Measurements from ENCODE around the gene BMPR1B. TPM values are rescaled to one million over a fixed set of nuclear protein-coding genes. Genes with fewer than 3 reads are reported as not detected.

Gene BMPR1B
- total RNA-seq, 3 donors from 2014 or later (not counting 1 experiment from before 2014, with no cell fraction given) = 0.25 TPM; not detected in 2

- no peaks in the 10 kb centered on the region for H3K36me3 Mint-ChIP-seq
- WGBS (ENCODE audit: insufficient coverage) = 96% methylated on average over 6 of the region's 6 CpGs
These were observed 42.0 kb upstream of the BMPR1B start for GRCh38 chr4:94715726-94716125.

GRCh38 chr4:94721310-94721709 lies 36.4 kb upstream of the BMPR1B start:
- Mint-ChIP-seq H3K4me3 (no peak overlapping the region), H3K36me3 (no peaks in the 10 kb centered on the region), H3K9me3 (peaks cover 0 to 2% of the 10 kb centered on the region in 2 donors), H3K27ac (no peak overlapping the region), H3K27me3 (ENCODE audit: low read depth in 2 of 2) (peaks cover 0 to 5% of the 10 kb centered on the region in 2 donors), H3K4me1 (peaks cover 9 to 14% of the 10 kb centered on the region in 2 donors)
- no peaks in the 10 kb centered on the region for H3K36me3 ChIP-seq (ENCODE audit: control insufficient read depth, insufficient read depth, low read length)
- H3K4me1 ChIP-seq (ENCODE audit: control insufficient read depth, insufficient read depth, low read length) = peaks cover 7% of the 10 kb centered on the region
- intact Hi-C loops (cut with micrococcal nuclease) = no loop called here
- WGBS (ENCODE audit: insufficient coverage) = 88% methylated on average over 1 of the region's 2 CpGs
- no peak overlapping the region for H3K27ac ChIP-seq (ENCODE audit: low read length)
- no peaks in the 10 kb centered on the region for H3K9me3 ChIP-seq (ENCODE audit: control insufficient read depth, insufficient read depth, low read length)
- no peak overlapping the region for H3K4me3 ChIP-seq (ENCODE audit: low read length)
- no peak for ATAC-seq
- no peaks in the 10 kb centered on the region for H3K27me3 ChIP-seq (ENCODE audit: control insufficient read depth, insufficient read depth, low read length)
- DNase-seq = no peak
- no peak for TF ChIP-seq CTCF (IDR thresholded peaks at IDR 0.05)

More at GRCh38 chr4:94715726-94716125, 42.0 kb upstream of the BMPR1B start:
- peaks cover 0 to 10% of the 10 kb centered on the region in 2 donors for H3K27me3 Mint-ChIP-seq (ENCODE audit: low read depth in 2 of 2)
- no peak overlapping the region for H3K4me3 Mint-ChIP-seq
- Histone ChIP-seq H3K36me3 (ENCODE audit: control insufficient read depth, insufficient read depth, low read length) (no peaks in the 10 kb centered on the region), H3K27me3 (ENCODE audit: control insufficient read depth, insufficient read depth, low read length) (no peaks in the 10 kb centered on the region), H3K9me3 (ENCODE audit: control insufficient read depth, insufficient read depth, low read length) (no peaks in the 10 kb centered on the region), H3K4me3 (ENCODE audit: low read length) (no peak overlapping the region), H3K27ac (ENCODE audit: low read length) (no peak overlapping the region), H3K4me1 (ENCODE audit: control insufficient read depth, insufficient read depth, low read length) (no peaks in the 10 kb centered on the region)
- H3K27ac Mint-ChIP-seq = no peak overlapping the region
- no peaks in the 10 kb centered on the region for H3K4me1 Mint-ChIP-seq
- no peak for DNase-seq
- intact Hi-C loops (cut with micrococcal nuclease) = no loop called here
- no peak for ATAC-seq
- no peak for TF ChIP-seq CTCF (IDR thresholded peaks at IDR 0.05)
- peaks cover 0 to 2% of the 10 kb centered on the region in 2 donors for H3K9me3 Mint-ChIP-seq

GRCh38 chr4:94722270-94722669 lies 35.5 kb upstream of the BMPR1B start:
- DNase-seq = no peak
- H3K4me1 Mint-ChIP-seq = peaks cover 9 to 14% of the 10 kb centered on the region in 2 donors
- Histone ChIP-seq H3K4me3 (ENCODE audit: low read length) (no peak overlapping the region), H3K36me3 (ENCODE audit: control insufficient read depth, insufficient read depth, low read length) (no peaks in the 10 kb centered on the region), H3K9me3 (ENCODE audit: control insufficient read depth, insufficient read depth, low read length) (no peaks in the 10 kb centered on the region), H3K27me3 (ENCODE audit: control insufficient read depth, insufficient read depth, low read length) (no peaks in the 10 kb centered on the region), H3K27ac (ENCODE audit: low read length) (no peak overlapping the region), H3K4me1 (ENCODE audit: control insufficient read depth, insufficient read depth, low read length) (peaks cover 7% of the 10 kb centered on the region)
- H3K36me3 Mint-ChIP-seq = no peaks in the 10 kb centered on the region
- 36% methylated on average over 2 of the region's 2 CpGs for WGBS (ENCODE audit: insufficient coverage)
- H3K27ac Mint-ChIP-seq = no peak overlapping the region
- H3K9me3 Mint-ChIP-seq = peaks cover 0 to 2% of the 10 kb centered on the region in 2 donors
- no peaks in the 10 kb centered on the region for H3K27me3 Mint-ChIP-seq (ENCODE audit: low read depth in 2 of 2)
- TF ChIP-seq CTCF (IDR thresholded peaks at IDR 0.05) = no peak
- intact Hi-C loops (cut with micrococcal nuclease) = no loop called here
- H3K4me3 Mint-ChIP-seq = no peak overlapping the region
- ATAC-seq = no peak

GRCh38 chr4:94722748-94723147 lies 35.0 kb upstream of the BMPR1B start:
- intact Hi-C loops (cut with micrococcal nuclease) = no loop called here
- Histone ChIP-seq H3K27ac (ENCODE audit: low read length) (no peak overlapping the region), H3K36me3 (ENCODE audit: control insufficient read depth, insufficient read depth, low read length) (no peaks in the 10 kb centered on the region), H3K27me3 (ENCODE audit: control insufficient read depth, insufficient read depth, low read length) (no peaks in the 10 kb centered on the region), H3K4me1 (ENCODE audit: control insufficient read depth, insufficient read depth, low read length) (peaks cover 7% of the 10 kb centered on the region), H3K9me3 (ENCODE audit: control insufficient read depth, insufficient read depth, low read length) (no peaks in the 10 kb centered on the region), H3K4me3 (ENCODE audit: low read length) (no peak overlapping the region)
- peaks cover 9 to 14% of the 10 kb centered on the region in 2 donors for H3K4me1 Mint-ChIP-seq
- H3K36me3 Mint-ChIP-seq = no peaks in the 10 kb centered on the region
- no peak for ATAC-seq
- TF ChIP-seq CTCF (IDR thresholded peaks at IDR 0.05) = no peak
- WGBS (ENCODE audit: insufficient coverage) = no CpG with 5 or more reads among the region's 2 CpGs
- H3K9me3 Mint-ChIP-seq = peaks cover 0 to 2% of the 10 kb centered on the region in 2 donors
- H3K4me3 Mint-ChIP-seq = no peak overlapping the region
- no peak overlapping the region for H3K27ac Mint-ChIP-seq
- H3K27me3 Mint-ChIP-seq (ENCODE audit: low read depth in 2 of 2) = no peaks in the 10 kb centered on the region
- no peak for DNase-seq

All from natural killer cell (primary cell).